HepG2 (cell line): ENCODE measurements around the gene PYGB. TPM values are rescaled to one million over a fixed set of nuclear protein-coding genes. Genes with fewer than 3 reads are reported as not detected.

Experiments
- AHR ChIP-seq: IDR thresholded peaks from 2 replicates; pipeline ENCODE4 v1.6.1; 2018; ENCODE audit warnings: missing genetic modification reagents, missing compliant biosample characterization
- ARID2 ChIP-seq: sonication (generic); formaldehyde crosslinking; IDR thresholded peaks from 2 replicates; pipeline ENCODE4 v1.8.1; 2022; ENCODE audit warnings: mild to moderate bottlenecking, missing genetic modification reagents, borderline replicate concordance
- DR1 ChIP-seq: sonication (generic); formaldehyde crosslinking; IDR thresholded peaks from 2 replicates; pipeline ENCODE4 v1.8.0; 2021; ENCODE audit warnings: mild to moderate bottlenecking, missing genetic modification reagents, inconsistent platforms
- EZH2 ChIP-seq: conservative IDR thresholded peaks from 2 replicates; pipeline ENCODE4 v1.6.1; 2012; ENCODE audit warnings: mild to moderate bottlenecking, low read depth, low read length, moderate library complexity
- MTF2 ChIP-seq: sonication (generic); formaldehyde crosslinking; IDR thresholded peaks from 2 replicates; pipeline ENCODE4 v1.5.0; 2020; ENCODE audit warnings: missing genetic modification reagents, borderline replicate concordance
- RELA ChIP-seq: sonication (generic); formaldehyde crosslinking; IDR thresholded peaks from 2 replicates; pipeline ENCODE4 v1.4.0; 2020; ENCODE audit warnings: missing genetic modification reagents
- RFX1 ChIP-seq: fragments of 450-650 bp; IDR thresholded peaks from 2 replicates; pipeline ENCODE4 v1.6.1; 2017
- SOX5 ChIP-seq: IDR thresholded peaks from 2 replicates; pipeline ENCODE4 v1.6.1; 2016; ENCODE audit warnings: borderline replicate concordance
- SP140L ChIP-seq: sonication (generic); formaldehyde crosslinking; IDR thresholded peaks from 2 replicates; pipeline ENCODE4 v1.4.0; 2020; ENCODE audit warnings: missing genetic modification reagents, borderline replicate concordance
- ZNF3 ChIP-seq: IDR thresholded peaks from 2 replicates; pipeline ENCODE4 v1.7.0; 2017; ENCODE audit warnings: inconsistent platforms
- ZNF431 ChIP-seq: sonication (generic); formaldehyde crosslinking; IDR thresholded peaks from 2 replicates; pipeline ENCODE4 v1.9.0; 2022; ENCODE audit warnings: missing genetic modification reagents, low read depth, mild to moderate bottlenecking, borderline replicate concordance
- ZNF446 ChIP-seq: sonication (generic); formaldehyde crosslinking; IDR thresholded peaks from 2 replicates; pipeline ENCODE4 v1.5.0; 2020; ENCODE audit warnings: mild to moderate bottlenecking, missing genetic modification reagents
- ZNF652 ChIP-seq: IDR thresholded peaks from 2 replicates; pipeline ENCODE4 v1.6.1; 2016; ENCODE audit warnings: low read depth, borderline replicate concordance
- ZNF749 ChIP-seq: sonication (generic); formaldehyde crosslinking; IDR thresholded peaks from 2 replicates; pipeline ENCODE4 v1.8.0; 2022; ENCODE audit warnings: mild to moderate bottlenecking, missing genetic modification reagents, moderate library complexity, borderline replicate concordance
- ZNF878 ChIP-seq: sonication (generic); formaldehyde crosslinking; IDR thresholded peaks from 2 replicates; pipeline ENCODE4 v1.8.1; 2023; ENCODE audit warnings: mild to moderate bottlenecking, missing genetic modification reagents, moderate library complexity
- polyA plus RNA-seq, 8 experiments: library from polyadenylated mRNA; depleted of rRNA in 3 of 8; stranded (reverse) in 7 of 8; unstranded in 1 of 8; fragments of >200 nt; fragmentation: Illumina TruSeq in 4 of 8; extraction: Trizol in 4 of 8; gene quantifications; 2 replicates each; pipeline versions ENCODE4 v1.2.1 to v1.2.3, GENCODE V29; 2011 to 2016; ENCODE audit warnings: low read depth in 4 of 8, missing spikeins in 1 of 8, mixed read lengths in 1 of 8; ENCODE audit not compliant: insufficient read depth in 1 of 8
- total RNA-seq, 5 experiments: library from RNA; depleted of rRNA; stranded (reverse); fragments of >200 nt; fragmentation: Illumina TruSeq; extraction: Trizol; gene quantifications; 2 replicates each; pipeline ENCODE4 v1.2.3, GENCODE V29; 2016; ENCODE audit warnings: low read depth in 1 of 5
- TF ChIP-seq, protein P1 (sequence below): sonication (generic); formaldehyde crosslinking; IDR thresholded peaks from 2 replicates; pipeline ENCODE4 v1.8.1; 2023; ENCODE audit warnings: mild to moderate bottlenecking, missing genetic modification reagents
- TF ChIP-seq, protein P2 (sequence below): sonication (generic); formaldehyde crosslinking; conservative IDR thresholded peaks from 2 replicates; pipeline ENCODE4 v1.8.0; 2022; ENCODE audit warnings: missing genetic modification reagents
- TF ChIP-seq, protein P3 (sequence below): sonication (generic); formaldehyde crosslinking; conservative IDR thresholded peaks from 2 replicates; pipeline ENCODE4 v1.4.0; 2020; ENCODE audit warnings: mild to moderate bottlenecking, missing genetic modification reagents, moderate library complexity
- TF ChIP-seq, protein P4 (sequence below): sonication (generic); formaldehyde crosslinking; IDR thresholded peaks from 2 replicates; pipeline ENCODE4 v1.8.1; 2023; ENCODE audit warnings: missing genetic modification reagents, mild to moderate bottlenecking, borderline replicate concordance
- TF ChIP-seq, protein P5 (sequence below): sonication (generic); formaldehyde crosslinking; IDR thresholded peaks from 2 replicates; pipeline ENCODE4 v1.4.0; 2020; ENCODE audit warnings: missing genetic modification reagents

Gene PYGB
- total and polyA plus RNA-seq, 2 of the 13 experiments (the other 11 are each of a cell fraction or from before 2014, with no cell fraction given): 24.2 to 86.3 TPM

DNA sequence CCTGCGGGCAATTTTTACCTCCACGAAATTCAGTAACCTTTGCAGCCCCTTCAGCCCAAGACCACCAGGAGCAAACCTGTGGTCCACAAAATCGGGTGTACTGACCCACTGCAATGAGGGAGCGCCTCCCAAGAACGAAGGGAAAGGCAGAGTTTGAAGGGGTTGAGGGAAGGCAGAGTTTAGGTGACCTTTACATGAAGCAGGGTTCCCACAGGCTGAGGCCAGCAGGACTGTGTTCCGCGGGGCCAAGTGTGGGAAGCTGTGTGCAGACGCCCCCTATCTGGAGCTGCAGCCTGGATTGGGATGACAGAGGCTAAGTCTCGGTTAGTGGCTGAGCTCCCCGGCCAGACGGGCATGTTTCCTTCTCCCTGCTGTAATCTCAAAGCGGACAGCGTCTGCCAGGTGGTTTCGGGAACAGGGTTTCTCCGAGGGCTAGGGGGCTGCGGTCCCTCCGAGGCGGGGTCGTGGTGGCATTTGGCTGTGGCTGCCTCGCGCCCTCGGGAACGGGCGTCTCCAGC, 826 bp upstream of the PYGB start (continued):
- TF ChIP-seq MTF2 (CRISPR knock-in tag): 0 out of 2 replicates have a peak, but pooled peaks have one; percentile 62
- TF ChIP-seq ZNF749 (CRISPR knock-in tag): peak; percentile 86; the same call in 1 of the 2 replicates
- TF ChIP-seq, protein P1, sequence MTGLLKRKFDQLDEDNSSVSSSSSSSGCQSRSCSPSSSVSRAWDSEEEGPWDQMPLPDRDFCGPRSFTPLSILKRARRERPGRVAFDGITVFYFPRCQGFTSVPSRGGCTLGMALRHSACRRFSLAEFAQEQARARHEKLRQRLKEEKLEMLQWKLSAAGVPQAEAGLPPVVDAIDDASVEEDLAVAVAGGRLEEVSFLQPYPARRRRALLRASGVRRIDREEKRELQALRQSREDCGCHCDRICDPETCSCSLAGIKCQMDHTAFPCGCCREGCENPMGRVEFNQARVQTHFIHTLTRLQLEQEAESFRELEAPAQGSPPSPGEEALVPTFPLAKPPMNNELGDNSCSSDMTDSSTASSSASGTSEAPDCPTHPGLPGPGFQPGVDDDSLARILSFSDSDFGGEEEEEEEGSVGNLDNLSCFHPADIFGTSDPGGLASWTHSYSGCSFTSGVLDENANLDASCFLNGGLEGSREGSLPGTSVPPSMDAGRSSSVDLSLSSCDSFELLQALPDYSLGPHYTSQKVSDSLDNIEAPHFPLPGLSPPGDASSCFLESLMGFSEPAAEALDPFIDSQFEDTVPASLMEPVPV: peak; percentile 68
- no peak for TF ChIP-seq SP140L (CRISPR knock-in tag)
- TF ChIP-seq, protein P2, sequence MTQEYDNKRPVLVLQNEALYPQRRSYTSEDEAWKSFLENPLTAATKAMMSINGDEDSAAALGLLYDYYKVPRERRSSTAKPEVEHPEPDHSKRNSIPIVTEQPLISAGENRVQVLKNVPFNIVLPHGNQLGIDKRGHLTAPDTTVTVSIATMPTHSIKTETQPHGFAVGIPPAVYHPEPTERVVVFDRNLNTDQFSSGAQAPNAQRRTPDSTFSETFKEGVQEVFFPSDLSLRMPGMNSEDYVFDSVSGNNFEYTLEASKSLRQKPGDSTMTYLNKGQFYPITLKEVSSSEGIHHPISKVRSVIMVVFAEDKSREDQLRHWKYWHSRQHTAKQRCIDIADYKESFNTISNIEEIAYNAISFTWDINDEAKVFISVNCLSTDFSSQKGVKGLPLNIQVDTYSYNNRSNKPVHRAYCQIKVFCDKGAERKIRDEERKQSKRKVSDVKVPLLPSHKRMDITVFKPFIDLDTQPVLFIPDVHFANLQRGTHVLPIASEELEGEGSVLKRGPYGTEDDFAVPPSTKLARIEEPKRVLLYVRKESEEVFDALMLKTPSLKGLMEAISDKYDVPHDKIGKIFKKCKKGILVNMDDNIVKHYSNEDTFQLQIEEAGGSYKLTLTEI (CRISPR knock-in tag): no peak
- TF ChIP-seq ZNF431: no peak
- TF ChIP-seq, protein P3, sequence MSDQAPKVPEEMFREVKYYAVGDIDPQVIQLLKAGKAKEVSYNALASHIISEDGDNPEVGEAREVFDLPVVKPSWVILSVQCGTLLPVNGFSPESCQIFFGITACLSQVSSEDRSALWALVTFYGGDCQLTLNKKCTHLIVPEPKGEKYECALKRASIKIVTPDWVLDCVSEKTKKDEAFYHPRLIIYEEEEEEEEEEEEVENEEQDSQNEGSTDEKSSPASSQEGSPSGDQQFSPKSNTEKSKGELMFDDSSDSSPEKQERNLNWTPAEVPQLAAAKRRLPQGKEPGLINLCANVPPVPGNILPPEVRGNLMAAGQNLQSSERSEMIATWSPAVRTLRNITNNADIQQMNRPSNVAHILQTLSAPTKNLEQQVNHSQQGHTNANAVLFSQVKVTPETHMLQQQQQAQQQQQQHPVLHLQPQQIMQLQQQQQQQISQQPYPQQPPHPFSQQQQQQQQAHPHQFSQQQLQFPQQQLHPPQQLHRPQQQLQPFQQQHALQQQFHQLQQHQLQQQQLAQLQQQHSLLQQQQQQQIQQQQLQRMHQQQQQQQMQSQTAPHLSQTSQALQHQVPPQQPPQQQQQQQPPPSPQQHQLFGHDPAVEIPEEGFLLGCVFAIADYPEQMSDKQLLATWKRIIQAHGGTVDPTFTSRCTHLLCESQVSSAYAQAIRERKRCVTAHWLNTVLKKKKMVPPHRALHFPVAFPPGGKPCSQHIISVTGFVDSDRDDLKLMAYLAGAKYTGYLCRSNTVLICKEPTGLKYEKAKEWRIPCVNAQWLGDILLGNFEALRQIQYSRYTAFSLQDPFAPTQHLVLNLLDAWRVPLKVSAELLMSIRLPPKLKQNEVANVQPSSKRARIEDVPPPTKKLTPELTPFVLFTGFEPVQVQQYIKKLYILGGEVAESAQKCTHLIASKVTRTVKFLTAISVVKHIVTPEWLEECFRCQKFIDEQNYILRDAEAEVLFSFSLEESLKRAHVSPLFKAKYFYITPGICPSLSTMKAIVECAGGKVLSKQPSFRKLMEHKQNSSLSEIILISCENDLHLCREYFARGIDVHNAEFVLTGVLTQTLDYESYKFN (CRISPR knock-in tag): peak; percentile 43; the same call in 1 of the 2 replicates
- TF ChIP-seq EZH2: no peak
- TF ChIP-seq DR1 (CRISPR knock-in tag): no peak; the same call in 1 of the 2 replicates
- TF ChIP-seq SOX5: peak; percentile 23; the same call in 1 of the 2 replicates
- no peak for TF ChIP-seq ZNF3 (CRISPR knock-in tag)
- TF ChIP-seq ARID2 (CRISPR knock-in tag): no peak; the same call in 1 of the 2 replicates
- TF ChIP-seq, protein P4, sequence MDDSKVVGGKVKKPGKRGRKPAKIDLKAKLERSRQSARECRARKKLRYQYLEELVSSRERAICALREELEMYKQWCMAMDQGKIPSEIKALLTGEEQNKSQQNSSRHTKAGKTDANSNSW (CRISPR knock-in tag): no peak
- TF ChIP-seq ZNF652 (CRISPR knock-in tag): no peak
- no peak; the same call in 1 of the 2 replicates for TF ChIP-seq RELA (CRISPR knock-in tag)
- TF ChIP-seq, protein P5, sequence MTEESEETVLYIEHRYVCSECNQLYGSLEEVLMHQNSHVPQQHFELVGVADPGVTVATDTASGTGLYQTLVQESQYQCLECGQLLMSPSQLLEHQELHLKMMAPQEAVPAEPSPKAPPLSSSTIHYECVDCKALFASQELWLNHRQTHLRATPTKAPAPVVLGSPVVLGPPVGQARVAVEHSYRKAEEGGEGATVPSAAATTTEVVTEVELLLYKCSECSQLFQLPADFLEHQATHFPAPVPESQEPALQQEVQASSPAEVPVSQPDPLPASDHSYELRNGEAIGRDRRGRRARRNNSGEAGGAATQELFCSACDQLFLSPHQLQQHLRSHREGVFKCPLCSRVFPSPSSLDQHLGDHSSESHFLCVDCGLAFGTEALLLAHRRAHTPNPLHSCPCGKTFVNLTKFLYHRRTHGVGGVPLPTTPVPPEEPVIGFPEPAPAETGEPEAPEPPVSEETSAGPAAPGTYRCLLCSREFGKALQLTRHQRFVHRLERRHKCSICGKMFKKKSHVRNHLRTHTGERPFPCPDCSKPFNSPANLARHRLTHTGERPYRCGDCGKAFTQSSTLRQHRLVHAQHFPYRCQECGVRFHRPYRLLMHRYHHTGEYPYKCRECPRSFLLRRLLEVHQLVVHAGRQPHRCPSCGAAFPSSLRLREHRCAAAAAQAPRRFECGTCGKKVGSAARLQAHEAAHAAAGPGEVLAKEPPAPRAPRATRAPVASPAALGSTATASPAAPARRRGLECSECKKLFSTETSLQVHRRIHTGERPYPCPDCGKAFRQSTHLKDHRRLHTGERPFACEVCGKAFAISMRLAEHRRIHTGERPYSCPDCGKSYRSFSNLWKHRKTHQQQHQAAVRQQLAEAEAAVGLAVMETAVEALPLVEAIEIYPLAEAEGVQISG (CRISPR knock-in tag): no peak; the same call in none of the 2 replicates
- TF ChIP-seq AHR (CRISPR knock-in tag): no peak
- TF ChIP-seq ZNF878 (CRISPR knock-in tag): no peak
- TF ChIP-seq ZNF446 (CRISPR knock-in tag): 0 out of 2 replicates have a peak, but pooled peaks have one; percentile 44
- no peak for TF ChIP-seq RFX1
